ENCODE data around the gene TRMT2A. TPM values are rescaled to one million over a fixed set of nuclear protein-coding genes. Genes with fewer than 3 reads are reported as not detected.

The TRMT2A gene
- polyA plus RNA-seq, 4 donors: 40.2 to 65.5 (median 58.0) TPM

DNA sequence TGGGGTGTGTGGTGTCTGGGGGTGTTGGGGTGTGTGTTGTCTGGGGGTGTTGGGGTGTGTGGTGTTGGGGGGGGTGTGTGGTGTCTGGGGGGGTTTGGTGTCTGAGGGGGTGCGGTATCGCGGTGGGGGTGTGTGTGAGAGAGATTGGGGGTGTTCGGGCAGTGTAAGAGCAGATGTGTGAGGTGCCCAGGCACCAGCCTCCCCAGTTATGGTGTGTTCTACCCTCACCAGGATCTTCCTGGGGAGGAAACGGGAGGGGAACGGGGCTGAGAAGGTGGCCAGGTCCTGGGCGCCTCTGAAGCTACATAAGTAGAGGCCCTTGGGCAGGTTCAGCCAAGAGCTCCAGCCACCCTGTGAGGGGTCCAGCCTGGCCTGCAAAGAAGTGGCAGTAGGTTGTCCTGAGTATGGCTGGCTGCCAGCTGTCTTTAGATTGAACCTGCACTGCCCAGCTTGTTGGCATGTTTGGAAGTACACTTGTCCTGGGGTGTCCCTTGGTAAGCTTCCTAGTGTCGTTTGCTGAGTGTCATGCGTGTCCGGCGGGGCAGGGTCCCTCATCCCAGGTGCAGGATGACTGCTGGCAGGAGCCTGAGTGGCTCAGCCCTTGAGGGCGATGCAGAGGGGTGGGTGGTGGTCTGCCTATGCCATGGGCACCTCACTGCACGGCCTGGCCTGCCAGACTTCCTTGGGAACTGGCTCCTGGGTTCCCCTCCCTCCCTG is 6.5 kb upstream of the TRMT2A start:
- no peak for DNase-seq (ENCODE audit: low read depth in 4 of 4, low spot score in 2 of 4)

DNA sequence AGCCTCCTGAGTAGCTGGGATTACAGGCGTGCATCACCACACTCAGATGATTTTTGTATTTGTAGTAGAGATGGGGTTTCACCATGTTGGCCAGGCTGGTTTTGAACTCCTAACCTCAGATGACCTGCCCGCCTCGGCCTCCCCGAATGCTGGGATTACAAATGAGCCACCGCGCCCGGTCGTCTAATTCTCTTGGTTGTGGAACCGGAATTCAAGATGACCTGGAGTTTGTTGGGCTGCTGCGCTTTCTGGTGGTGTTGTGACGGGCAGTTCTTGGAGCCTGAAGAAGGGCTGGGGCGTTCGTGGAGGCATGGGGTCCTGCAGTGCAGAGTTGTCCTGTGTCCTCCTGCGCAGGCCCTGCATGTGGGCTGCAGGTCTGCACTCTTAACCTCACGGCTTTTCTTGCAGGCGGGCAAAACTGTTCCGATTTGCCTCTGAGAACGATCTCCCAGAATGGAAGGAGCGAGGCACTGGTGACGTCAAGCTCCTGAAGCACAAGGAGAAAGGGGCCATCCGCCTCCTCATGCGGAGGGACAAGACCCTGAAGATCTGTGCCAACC is 4.9 kb upstream of the TRMT2A start:
- DNase-seq (ENCODE audit: low read depth in 4 of 4, low spot score in 2 of 4): no peak

DNA sequence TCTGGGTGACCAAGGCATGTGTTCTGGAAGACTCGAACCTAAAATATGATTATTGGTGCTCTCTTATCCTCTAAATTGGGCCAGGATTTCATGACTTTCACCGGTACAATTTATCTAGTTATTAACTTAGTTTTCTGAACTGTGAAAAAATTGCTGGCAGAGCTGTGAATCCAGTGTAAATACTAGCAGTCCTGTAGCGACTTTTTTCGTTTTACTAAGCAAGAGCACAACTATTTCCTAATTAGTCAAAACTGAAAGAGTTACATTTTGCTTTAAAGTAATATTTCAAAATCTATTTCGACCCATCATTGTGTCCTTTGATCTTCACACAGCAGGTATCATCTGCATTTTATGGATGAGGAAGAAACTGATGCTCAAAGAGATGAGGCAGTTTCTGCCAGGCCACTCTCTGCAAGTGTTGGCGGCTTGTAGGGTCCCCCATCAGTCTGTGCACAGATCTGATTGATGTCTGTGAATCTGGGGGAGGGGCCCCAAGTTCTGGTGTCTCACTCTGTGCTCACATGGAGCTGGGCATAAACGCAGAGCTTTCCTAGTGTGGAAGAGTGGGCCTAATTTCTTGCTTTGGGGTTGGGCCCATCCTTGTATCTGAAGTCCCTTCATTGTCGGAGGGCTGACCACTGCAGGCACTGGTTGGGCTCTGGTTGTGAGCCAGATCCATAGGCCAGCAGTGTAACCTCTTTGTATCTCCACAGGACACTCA is 1.4 kb upstream of the TRMT2A start:
- DNase-seq (ENCODE audit: low read depth in 4 of 4, low spot score in 2 of 4): no peak

DNA sequence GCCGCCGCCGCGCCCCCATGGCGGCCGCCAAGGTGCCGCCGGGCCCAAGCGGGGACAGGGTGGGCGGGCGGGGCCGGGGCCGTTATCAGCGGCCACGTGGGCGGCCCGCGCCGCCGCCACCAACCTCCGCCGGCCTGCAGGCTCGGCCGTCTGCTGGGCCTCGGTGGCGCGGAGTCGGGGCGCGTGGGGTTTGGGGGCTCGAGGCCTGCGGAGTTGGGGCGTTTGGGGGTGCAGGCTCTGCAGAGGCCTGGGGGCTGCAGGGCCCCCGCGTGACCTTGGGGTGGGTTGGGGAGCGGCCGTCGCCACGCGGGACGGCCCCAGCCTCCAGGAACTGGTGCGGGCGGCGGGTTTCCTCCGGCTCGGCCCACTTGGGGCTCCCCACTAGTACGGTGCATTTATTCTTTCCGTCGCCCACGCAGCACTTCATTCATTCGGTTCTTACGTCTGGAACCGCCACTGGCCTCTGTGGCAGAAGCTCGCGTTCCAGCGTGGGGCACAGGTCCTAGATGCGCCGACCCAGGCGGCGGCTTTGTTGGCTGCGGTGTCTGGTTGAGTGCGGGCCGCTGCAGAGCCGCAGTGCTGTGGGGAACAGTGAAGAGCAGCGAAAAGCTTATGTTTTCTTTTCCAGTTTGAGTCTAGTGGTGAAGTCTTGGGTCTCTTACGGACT is 740 bp upstream of the TRMT2A start:
- DNase-seq (ENCODE audit: low read depth in 4 of 4, low spot score in 2 of 4): no peak

DNA sequence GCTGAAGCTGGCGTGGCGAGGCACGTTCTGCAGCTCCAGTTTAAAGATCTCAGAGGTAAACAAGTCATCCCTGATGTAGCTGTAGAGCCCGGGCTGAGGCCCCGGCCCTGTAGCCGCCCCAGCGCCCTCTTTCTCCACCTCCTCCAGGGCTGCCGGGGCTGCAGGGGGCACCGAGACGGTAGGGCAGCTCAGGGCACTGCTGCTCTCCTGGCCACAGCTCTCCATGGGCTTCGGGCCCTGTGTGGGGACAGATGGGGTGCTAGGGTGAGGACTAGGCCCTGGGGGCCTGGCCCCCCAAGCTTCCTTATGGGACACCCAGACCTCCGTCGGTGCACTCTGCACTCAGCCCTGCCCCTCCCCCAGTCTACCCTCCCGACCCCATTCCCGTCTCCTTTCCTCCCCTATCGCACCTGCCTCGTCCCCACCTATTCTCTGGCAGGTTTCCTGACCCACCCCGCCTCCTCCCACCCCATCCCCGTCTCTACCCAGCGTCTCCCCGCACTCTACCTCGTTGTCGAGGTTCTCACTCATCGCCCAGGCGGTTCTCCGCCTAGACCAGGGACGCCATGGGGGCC is 563 bp downstream of the TRMT2A start:
- no peak for DNase-seq (ENCODE audit: low read depth in 4 of 4, low spot score in 2 of 4)

DNA sequence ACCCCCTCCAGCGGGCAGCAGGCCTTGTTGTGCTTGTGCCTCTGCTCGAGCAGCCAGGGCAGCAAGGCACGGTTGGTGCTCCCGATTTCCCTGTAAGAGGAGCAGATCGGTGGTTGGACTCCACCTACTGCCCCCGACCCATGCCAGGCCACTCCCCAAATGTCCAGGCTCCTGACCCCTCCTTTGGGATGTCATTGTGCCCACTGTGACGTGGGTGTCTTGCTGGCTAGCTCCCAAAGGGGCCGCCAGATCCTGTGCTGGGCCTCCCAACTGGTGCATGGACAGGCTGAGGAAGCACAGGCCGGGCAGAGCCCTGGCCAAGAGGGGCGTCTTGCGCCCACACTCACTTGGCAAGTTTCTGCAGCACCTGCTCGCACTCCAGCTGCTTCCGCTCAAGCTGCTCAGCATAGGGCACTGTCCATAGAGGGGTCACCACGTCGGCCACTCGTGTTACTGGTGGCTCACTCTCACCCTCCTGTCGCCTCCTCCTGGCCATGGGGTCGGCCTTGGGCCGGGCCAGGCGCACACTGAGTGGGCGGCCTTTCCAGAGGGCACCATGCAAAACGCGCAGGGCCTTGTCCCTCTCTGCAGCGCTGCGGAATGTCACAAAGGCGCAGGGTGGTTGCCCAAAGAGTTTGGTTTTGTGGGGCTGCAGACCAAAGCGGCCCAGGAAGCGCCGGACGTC is 1.2 kb downstream of the TRMT2A start, which contains the start of gene RANBP1:
Gene RANBP1, plus strand, starts transcription at position 414 of the 685 bp plus-strand sequence. Its CDS starts 81 bp downstream, at position 495.
- no peak for DNase-seq (ENCODE audit: low read depth in 4 of 4, low spot score in 2 of 4)

DNA sequence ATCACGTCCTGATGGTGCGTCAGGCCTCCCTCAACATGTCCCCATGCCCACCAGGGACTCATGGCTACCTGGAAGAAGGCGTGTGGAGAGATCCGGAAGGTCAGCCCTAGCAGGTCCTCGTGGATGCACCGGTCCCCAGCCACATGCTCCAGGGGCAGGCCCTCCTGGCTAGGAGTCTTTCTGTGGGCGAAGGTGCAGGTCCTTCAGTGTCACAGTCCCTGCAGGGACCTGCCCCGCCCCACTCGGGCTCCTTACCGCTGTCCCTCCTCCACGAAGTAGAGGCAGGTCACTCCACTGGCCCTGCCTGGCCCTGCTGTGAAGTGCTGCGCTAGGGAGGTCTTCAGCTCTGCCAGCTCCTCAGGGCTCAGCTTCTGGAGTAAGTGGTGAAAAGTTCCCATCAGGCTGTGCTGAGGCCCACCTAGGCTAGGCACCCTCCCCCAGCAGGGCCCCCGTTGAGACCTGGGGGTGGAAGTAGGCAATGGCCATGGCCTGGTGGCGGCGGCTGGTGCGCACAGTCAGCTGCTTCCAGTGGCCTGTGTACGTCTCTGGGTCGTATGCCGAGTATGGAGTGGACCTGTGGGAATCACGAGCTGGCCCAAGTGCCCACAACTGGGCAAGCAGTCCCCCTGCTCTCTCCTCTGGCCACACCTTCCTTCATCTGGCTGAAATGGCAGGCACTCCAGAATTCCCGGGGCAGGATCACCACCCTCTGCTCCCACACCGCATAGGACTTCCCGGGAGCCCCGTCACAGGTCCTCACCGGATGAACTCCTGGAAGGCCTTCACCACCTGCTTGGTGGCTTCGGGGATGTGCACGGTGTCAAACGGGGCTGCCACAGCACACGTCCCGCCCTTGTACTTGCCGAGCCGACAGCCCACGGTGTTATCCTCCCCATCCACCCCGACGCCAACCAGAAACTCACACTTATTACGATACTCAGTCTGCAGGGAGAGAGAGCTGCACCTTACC is 2.2 kb downstream of the TRMT2A start:
- DNase-seq (ENCODE audit: low read depth in 4 of 4, low spot score in 2 of 4): no peak

DNA sequence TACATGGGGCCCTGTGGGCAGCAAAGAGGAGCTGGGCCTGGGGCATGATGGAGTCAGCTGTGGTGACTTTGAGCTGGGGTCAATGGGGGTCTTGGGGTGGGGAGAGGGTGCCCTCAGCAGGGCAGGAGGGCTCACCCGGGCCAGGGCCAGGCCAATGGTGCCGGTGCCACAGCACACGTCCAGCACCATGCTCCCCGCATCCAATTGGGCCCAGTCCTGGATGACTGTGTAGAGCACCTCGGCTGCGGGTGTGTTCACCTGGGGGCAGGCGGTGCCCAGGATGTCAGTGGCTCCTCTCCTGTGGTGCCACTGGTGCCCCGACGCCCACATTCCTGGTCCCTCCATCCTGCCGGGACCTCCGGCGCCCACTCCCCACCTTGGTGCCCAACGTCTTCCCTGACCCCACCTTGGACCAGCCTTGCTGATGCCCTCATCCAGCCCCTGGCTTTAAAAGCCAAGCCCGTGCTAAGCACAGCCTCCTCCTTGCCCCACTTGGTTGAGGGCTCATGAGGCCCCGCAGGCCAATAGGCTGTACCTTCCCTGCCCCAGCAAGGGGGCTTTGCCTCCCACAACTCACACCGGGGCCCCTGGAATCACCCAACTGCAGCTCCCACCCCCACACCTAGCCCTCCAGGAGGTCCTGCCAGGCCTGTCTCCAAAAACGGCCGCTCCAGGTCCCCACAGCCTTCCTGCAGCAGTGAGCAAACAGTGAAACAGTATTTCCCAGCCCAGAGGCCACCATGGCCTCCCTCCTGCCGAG is 3.3 kb downstream of the TRMT2A start:
- DNase-seq (ENCODE audit: low read depth in 4 of 4, low spot score in 2 of 4): no peak

DNA sequence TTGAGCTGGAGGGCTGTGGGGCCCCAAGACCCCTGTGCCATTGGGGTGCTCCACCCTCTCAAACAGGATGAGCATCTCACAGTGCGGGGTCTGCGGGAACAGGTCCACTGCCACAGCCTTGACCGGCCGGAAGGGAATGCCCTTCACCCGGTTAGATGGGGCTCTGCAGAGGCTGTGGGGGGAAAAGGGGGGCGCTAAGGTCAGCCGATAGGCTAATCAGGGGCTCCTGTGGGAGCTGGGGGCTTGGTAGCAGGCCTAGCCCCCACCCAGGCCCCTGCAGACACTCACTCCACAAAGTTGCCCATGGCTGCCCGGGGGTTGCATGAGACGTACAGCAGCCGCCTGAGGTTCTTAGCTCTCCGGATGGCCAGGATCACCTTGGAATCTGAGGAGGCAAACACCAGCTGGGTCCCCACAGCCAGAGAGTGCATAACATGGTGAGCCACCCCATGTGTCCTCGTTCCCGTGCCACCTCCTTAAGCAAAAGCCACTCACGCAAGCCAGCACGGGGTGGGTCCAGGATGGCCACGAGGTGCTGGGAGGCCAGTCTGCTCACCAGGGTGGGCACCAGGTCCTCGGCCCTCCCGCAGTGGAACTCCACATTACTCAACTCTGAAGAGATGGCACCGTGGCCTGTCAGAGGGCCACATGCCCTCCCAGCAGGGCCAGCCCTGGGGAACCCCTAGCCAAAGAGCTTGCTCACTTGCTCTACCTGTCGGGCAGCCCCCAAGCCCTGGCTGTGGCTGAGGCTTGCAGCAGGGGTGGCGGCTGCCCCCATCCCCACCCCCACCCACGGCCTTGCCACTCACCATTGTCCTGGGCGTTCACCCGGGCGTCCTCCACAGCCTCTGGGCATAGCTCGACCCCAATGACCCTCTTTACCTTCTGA is 4.2 kb downstream of the TRMT2A start:
- no peak for DNase-seq (ENCODE audit: low read depth in 4 of 4, low spot score in 2 of 4)

DNA sequence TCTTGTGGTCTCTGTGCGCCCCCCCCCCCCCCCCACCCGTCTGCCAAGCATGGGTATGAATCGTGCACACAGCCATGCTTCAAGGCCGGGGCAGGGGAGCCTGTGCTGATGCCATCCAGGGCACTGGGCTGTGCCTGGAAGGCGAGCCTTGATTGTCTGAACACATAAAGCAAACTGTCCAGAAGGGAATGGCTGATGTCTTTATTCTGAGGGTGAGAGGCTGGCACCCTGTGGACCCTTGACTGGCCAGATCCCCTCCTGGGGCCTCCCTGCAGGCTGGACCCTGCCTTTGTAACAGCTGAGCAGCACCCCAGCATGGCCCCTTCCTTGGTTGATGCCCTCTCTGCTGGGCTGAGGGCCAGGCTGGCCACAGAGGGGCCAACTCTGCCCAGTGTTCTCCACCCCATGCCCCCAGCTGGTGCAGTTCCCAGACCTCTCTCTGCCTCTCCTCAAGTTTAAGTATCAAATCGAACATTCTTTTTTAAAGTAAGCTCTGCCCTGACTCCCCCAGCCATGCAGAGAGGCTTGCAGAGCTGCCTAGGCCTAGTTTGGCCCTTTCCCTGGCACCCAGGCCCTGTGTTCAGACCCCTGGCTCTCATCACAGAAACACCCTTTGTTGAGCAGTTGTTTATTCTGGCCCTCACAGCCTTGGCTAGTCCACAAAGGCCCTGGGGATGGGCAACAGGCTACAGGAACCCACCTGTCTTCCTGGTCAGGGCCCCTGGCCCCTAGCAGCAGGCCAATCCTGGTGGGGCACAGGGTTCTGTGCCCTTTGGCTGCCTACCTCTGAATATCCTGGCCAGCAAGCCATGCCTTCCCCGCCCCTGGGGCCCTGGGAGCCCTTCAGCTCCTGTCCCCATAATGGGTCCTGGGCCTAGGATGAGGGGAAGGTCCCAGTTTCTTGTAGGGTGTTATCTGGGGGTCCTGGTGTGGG is 5.1 kb downstream of the TRMT2A start:
- DNase-seq (ENCODE audit: low read depth in 4 of 4, low spot score in 2 of 4): no peak

DNA sequence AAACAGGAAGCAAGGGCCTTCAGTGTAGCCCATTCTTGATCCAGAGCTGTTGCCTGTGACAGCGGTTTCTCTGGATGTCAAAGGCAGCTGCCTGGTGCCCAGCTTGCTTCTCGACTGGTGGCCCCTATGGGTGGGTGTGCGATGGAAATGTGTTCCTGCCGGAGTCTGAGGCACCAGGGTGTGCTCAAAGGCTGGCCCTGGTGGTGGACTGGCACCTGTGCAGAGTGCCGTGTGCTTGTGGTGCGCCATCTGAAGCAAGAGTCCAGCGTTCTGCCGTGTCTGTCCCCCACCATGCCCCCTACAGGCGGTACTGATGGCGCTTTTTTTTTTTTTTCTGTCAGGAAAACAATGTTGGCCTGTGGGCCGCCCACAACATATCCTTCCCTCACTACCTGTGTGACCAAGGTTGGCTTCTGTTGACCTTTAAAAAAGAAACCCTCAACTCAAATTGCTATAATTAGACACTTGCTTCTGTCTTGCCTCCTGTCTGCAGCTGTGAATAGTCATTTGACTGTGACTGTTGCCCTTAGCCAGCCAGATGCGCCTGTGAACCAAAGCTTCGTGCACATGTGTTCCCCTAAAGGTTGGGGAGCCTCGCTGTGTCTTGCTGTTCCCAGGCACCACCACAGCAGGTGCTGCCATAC is 5.9 kb downstream of the TRMT2A start:
- DNase-seq (ENCODE audit: low read depth in 4 of 4, low spot score in 2 of 4): no peak

DNA sequence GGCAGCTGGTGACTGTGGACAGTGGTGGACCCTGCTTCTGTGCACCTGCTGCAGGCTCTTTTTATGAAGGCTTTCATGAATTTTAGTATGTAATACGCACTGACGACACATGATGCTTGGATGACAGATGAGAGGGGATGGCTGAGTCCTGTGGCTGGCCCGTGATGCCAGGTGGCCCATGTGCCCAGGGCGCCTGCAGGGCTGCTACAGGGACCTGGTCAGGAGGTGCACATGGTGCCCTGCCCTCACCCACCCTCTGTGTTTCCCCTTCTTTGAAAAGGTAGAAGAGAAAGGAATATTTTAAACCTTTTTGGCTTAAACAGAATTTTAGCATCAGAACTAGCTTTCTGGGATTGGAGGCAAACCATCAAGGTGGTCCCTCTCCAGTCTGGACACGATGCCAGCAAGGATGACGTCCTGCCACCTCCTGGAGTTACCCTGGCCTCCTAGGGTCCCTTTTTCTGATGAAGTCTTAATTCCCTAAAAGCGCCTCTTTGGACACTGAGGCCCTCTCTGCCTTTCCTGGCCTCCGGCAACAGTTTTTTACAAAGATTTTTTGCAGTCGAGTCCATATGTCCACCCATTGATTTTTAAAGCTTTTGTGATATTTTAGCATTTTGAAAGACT is 6.6 kb downstream of the TRMT2A start:
- DNase-seq (ENCODE audit: low read depth in 4 of 4, low spot score in 2 of 4): no peak

DNA sequence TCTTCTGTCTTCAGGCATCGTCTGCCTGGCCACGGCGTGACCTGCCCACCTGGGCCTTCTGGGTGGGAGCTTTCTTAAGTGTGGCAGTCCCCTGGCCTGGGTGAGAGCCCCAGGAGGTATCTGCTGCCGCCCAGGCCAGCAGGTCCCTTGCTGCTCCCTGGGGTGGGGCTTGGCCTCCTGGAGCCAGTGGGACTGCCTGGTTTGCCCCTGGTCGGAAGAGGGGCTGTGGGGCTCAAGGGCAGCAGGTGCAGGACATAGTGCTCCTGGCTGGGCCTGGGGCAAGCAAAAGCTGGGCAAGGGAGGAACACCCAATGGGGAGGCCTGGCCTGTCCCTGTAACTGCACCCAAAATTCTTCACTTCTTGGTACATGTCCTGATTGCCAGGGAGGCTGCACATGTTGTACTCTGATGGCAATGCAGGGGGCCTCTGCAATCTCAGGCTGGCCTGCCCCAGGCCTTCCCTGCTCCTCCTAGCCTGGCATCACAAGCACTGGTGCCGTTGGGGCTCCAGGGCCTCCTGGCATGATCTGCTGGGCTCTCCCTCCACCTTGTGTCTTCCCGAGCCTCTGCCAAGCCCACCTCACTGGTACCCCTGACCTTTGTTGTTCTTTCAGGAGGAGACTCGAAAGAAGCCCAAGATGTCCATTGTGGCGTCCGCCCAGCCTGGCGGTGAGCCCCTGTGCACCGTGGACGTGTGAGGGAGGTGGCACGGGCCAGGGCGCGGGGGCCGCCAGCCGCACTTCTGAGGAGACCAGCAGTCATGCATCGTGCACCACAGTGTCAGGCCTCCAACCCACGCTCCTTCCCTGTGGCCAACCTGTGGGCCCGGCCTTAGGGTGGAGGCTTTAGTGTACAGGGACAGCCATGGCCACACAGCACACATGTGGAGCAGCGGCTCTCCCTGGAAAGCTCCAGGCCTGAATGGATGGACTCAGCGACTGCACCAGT is 7.3 kb downstream of the TRMT2A start:
- no peak for DNase-seq (ENCODE audit: low read depth in 4 of 4, low spot score in 2 of 4)

DNA sequence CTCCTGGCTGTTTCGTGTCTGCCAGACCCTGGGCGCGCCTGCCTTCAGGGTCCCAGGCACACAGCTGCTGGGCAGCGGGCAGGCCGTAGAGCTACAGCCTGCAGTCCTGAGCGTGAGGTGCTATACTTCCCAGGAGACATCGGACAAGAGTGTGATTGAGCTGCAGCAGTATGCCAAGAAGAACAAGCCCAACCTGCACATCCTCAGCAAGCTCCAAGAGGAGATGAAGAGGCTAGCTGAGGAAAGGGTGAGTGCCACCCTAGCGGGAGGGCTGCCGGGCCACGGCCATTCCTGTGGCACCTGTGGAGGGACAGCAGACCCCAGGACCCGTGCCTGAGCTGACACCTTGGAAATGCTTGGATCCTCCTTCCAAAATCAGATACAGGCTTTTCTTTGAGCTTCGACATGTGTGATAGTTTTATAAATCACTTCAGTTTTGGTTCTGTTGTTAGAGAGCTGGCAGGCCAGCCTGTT is 8.2 kb downstream of the TRMT2A start:
- DNase-seq (ENCODE audit: low read depth in 4 of 4, low spot score in 2 of 4): no peak
